Keratinocyte (primary cell): ENCODE measurements around the gene BCAS4. TPM values are rescaled to one million over a fixed set of nuclear protein-coding genes. Genes with fewer than 3 reads are reported as not detected.

Source experiments
- DNase-seq: peaks from one replicate; pipeline ENCODE4 v3.0.0-alpha.2; 2011; ENCODE audit warnings: low read depth, missing footprints, low spot score
- FAIRE-seq: peaks from 2 replicates; lab custom pipeline; 2011; peaks lifted over from hg19 to GRCh38; lab: Jason Lieb, UNC
- H2AFZ ChIP-seq: 2 replicates; pipeline ENCODE4 v1.6.0; 2012; ENCODE audit warnings: low read length, control low read depth, inconsistent platforms; ENCODE audit not compliant: control insufficient read depth
- H3K27ac ChIP-seq: 2 replicates; pipeline ENCODE4 v1.5.1; 2011; ENCODE audit warnings: low read length; ENCODE audit not compliant: control insufficient read depth, insufficient read depth
- H3K27me3 ChIP-seq: 3 replicates; pipeline ENCODE4 v1.6.0; 2011; ENCODE audit warnings: low read length; ENCODE audit not compliant: control insufficient read depth, insufficient read depth; ENCODE audit errors: extremely low read depth
- H3K36me3 ChIP-seq, 2 experiments: 2 replicates in 1 of 2; 3 replicates in 1 of 2; pipeline ENCODE4 v1.5.1; 2011; ENCODE audit warnings: low read length in 2 of 2, mild to moderate bottlenecking in 1 of 2; ENCODE audit not compliant: control insufficient read depth in 2 of 2, insufficient read depth in 2 of 2; ENCODE audit errors: extremely low read depth in 1 of 2
- H3K4me1 ChIP-seq: 3 replicates; pipeline ENCODE4 v1.5.1; 2011; ENCODE audit warnings: low read length; ENCODE audit not compliant: control insufficient read depth, insufficient read depth; ENCODE audit errors: extremely low read depth
- H3K4me2 ChIP-seq: 3 replicates; pipeline ENCODE4 v1.6.0; 2011; ENCODE audit warnings: low read depth, low read length; ENCODE audit not compliant: control insufficient read depth, insufficient read depth; ENCODE audit errors: extremely low read depth
- H3K4me3 ChIP-seq, 3 experiments: fragments of 200-600 bp in 1 of 3; sonication (generic) in 1 of 3; 2 replicates in 2 of 3; 3 replicates in 1 of 3; pipeline ENCODE4 v1.5.1; 2011 to 2016; ENCODE audit warnings: low read length in 3 of 3, mild to moderate bottlenecking in 3 of 3, control low read depth in 2 of 3, inconsistent platforms in 1 of 3, low read depth in 1 of 3, mixed read lengths in 1 of 3, mixed run types in 1 of 3, moderate library complexity in 1 of 3; ENCODE audit not compliant: control insufficient read depth in 2 of 3, insufficient read depth in 2 of 3; ENCODE audit errors: extremely low read depth in 1 of 3
- H3K79me2 ChIP-seq: 2 replicates; pipeline ENCODE4 v1.6.0; 2012; ENCODE audit warnings: low read length; ENCODE audit not compliant: control insufficient read depth, insufficient read depth
- H3K9ac ChIP-seq: 3 replicates; pipeline ENCODE4 v1.6.0; 2011; ENCODE audit warnings: low read length; ENCODE audit not compliant: control insufficient read depth, insufficient read depth; ENCODE audit errors: extremely low read depth
- H3K9me1 ChIP-seq: 3 replicates; pipeline ENCODE4 v1.6.0; 2011; ENCODE audit warnings: low read length; ENCODE audit not compliant: control insufficient read depth, insufficient read depth; ENCODE audit errors: extremely low read depth
- H3K9me3 ChIP-seq: 2 replicates; pipeline ENCODE4 v1.5.1; 2012; ENCODE audit warnings: low read depth, low read length; ENCODE audit not compliant: control insufficient read depth
- H4K20me1 ChIP-seq: 3 replicates; pipeline ENCODE4 v1.6.0; 2011; ENCODE audit warnings: low read length; ENCODE audit not compliant: control insufficient read depth, insufficient read depth; ENCODE audit errors: extremely low read depth
- EZH2 ChIP-seq: IDR thresholded peaks from one replicate; pipeline ENCODE4 v1.6.1; 2012; ENCODE audit warnings: inconsistent platforms, mild to moderate bottlenecking, low read length, moderate library complexity
- dilution Hi-C: fragments of 300-500 bp; cut with MboI; formaldehyde crosslinking; loops from one replicate; pipeline ENCODE4 v1.7.0; 2020; ENCODE audit warnings: low sequenced_read_pairs; ENCODE audit not compliant: extremely low pct_ligation_motif_present
- polyA plus RNA-seq, 5 experiments: library from polyadenylated mRNA; depleted of rRNA in 3 of 5; stranded (reverse) in 3 of 5; stranded (forward) in 1 of 5; unstranded in 1 of 5; fragments of >200 nt; gene quantifications; 1 replicate in 1 of 5; 2 replicates in 3 of 5; 3 replicates in 1 of 5; pipeline versions ENCODE4 v1.2.1 to v1.2.3, GENCODE V29; 2011 to 2012; ENCODE audit warnings: missing spikeins in 2 of 5, low read depth in 1 of 5, low replicate concordance in 1 of 5
- TF ChIP-seq, protein P1 (sequence below), 3 experiments: IDR thresholded peaks in 1 of 3; conservative IDR thresholded peaks in 1 of 3; optimal IDR thresholded peaks in 1 of 3; 2 replicates in 2 of 3; 3 replicates in 1 of 3; pipeline versions ENCODE3 to v1.5.1; 2011; ENCODE audit warnings: low read length in 3 of 3, mild to moderate bottlenecking in 3 of 3, moderate library complexity in 2 of 3, control low read depth in 1 of 3, inconsistent platforms in 1 of 3; ENCODE audit not compliant: insufficient read depth in 2 of 3; ENCODE audit errors: extremely low read depth in 1 of 3

The BCAS4 gene
- polyA plus RNA-seq, 1 donor (not counting 4 experiments of a cell fraction or from before 2014, with no cell fraction given), result 13.8 TPM

DNA sequence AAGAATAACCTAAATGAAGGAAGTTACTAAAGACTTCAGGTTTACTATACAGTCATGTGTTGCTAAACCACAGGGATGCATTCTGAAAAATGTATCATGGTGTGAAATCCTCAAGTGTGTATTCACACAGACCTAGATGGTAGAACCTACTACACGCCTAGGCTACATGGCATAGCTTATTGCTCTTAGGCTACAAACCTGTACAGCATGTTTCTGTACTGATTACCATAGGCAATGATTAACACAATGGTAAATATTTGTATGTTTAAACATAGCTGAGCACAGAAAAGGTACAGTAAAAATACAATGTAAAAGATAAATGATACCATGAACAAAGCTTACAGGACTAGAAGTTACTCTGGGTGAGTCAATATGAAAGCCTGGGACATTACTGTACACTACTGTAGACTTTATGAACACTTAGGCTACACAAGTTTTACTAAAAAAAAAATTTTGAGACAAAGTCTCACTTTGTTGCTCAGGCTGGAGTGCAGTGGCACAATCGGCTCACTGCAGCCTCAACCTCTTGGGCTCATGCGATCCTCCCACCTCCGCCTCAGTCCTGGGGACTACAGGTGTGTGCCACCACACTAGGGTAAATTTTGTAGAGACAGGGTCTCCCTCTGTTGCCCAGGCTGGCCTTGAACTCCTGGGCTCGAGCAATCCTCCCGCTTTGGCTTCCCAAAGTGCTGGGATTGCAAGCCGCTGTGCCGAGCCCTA is 100.4 kb downstream of the BCAS4 start:
- no peak for FAIRE-seq
- H3K9ac ChIP-seq, result no peak overlapping the region
- no peak overlapping the region for H2AFZ ChIP-seq
- no peak overlapping the region for H3K4me2 ChIP-seq
- H3K4me1 ChIP-seq, result no peaks in the 10 kb centered on the region
- H3K27ac ChIP-seq, result no peak overlapping the region
- no peaks in the 10 kb centered on the region for H3K27me3 ChIP-seq
- TF ChIP-seq EZH2, result no peak
- TF ChIP-seq, protein P1, sequence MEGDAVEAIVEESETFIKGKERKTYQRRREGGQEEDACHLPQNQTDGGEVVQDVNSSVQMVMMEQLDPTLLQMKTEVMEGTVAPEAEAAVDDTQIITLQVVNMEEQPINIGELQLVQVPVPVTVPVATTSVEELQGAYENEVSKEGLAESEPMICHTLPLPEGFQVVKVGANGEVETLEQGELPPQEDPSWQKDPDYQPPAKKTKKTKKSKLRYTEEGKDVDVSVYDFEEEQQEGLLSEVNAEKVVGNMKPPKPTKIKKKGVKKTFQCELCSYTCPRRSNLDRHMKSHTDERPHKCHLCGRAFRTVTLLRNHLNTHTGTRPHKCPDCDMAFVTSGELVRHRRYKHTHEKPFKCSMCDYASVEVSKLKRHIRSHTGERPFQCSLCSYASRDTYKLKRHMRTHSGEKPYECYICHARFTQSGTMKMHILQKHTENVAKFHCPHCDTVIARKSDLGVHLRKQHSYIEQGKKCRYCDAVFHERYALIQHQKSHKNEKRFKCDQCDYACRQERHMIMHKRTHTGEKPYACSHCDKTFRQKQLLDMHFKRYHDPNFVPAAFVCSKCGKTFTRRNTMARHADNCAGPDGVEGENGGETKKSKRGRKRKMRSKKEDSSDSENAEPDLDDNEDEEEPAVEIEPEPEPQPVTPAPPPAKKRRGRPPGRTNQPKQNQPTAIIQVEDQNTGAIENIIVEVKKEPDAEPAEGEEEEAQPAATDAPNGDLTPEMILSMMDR (optimal IDR thresholded peaks at IDR 0.05 in 1 of 3, IDR thresholded peaks at IDR 0.05 in 1 of 3, conservative IDR thresholded peaks at IDR 0.05 in 1 of 3; ENCODE audit: extremely low read depth in 1 of 3, insufficient read depth in 2 of 3, low read length in 3 of 3), result no peak
- peaks cover 3% of the 10 kb centered on the region for H4K20me1 ChIP-seq
- peaks cover 21% of the 10 kb centered on the region for H3K79me2 ChIP-seq
- no peak for DNase-seq
- no peak overlapping the region for H3K4me3 ChIP-seq
- H3K9me1 ChIP-seq, result no peaks in the 10 kb centered on the region
- H3K9me3 ChIP-seq, result no peaks in the 10 kb centered on the region
- peaks cover 24 to 58% of the 10 kb centered on the region in 2 experiments for H3K36me3 ChIP-seq
- dilution Hi-C loops, result loop anchor here (10.0 kb wide), 1 partner anchor 60 kb away; no protein-coding TSS in a partner anchor

DNA sequence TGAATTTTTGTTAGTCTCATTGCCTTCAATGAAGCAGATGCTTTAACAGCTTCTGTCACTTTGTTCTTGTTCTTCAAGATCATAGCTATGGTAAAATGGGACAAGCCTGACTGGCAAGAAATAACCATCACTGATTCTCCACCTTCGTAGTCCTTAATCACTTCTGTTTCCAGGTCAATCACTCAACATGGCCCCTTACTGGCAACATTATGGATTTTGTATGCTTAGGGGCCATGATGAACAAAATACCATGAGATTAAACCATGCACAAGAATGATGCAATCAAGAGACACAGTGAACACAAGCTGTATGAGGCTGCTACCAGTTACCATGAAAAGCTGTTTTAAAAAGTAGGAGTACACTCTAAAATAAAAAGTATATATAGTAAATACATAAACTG is 103.6 kb downstream of the BCAS4 start:
- FAIRE-seq, result no peak
- Histone ChIP-seq H3K36me3 (peaks cover 13 to 50% of the 10 kb centered on the region in 2 experiments), H4K20me1 (no peaks in the 10 kb centered on the region), H3K9me1 (no peaks in the 10 kb centered on the region), H3K27ac (no peak overlapping the region), H3K79me2 (peaks cover 37% of the 10 kb centered on the region), H3K4me1 (no peaks in the 10 kb centered on the region), H3K9me3 (no peaks in the 10 kb centered on the region), H3K27me3 (no peaks in the 10 kb centered on the region), H3K4me2 (no peak overlapping the region), H3K9ac (no peak overlapping the region), H2AFZ (no peak overlapping the region), H3K4me3 (no peak overlapping the region)
- dilution Hi-C loops, result loop anchor here (10.0 kb wide), 1 partner anchor 64 kb away; no protein-coding TSS in a partner anchor
- no peak for DNase-seq
- no peak for TF ChIP-seq EZH2
- TF ChIP-seq, protein P1 (optimal IDR thresholded peaks at IDR 0.05 in 1 of 3, IDR thresholded peaks at IDR 0.05 in 1 of 3, conservative IDR thresholded peaks at IDR 0.05 in 1 of 3; ENCODE audit: extremely low read depth in 1 of 3, insufficient read depth in 2 of 3, low read length in 3 of 3), result no peak
